ENCODE measurements around the gene SMPDL3B.

DNA sequence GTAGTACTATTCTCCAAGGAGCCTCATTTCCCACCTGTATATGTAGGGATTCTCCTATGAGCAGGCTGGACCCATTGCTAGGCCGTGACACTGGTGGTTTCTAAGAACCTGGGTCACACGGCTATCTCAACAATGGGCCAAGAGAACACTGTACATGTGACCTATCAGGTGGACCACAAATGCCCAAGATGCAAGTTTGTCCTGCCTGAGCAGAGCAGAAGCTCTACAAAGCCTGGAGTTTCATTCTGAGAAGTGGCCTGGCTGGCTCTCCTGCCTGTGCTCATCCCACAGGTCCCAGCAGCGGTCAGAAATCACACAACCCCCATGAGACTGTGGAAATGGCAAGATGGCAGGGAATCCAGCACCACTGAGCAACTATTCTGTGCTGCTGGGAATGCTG, 45.3 kb upstream of the SMPDL3B start:
- TF ChIP-seq EP300 (IDR thresholded peaks at IDR 0.05), result no peak
- no peak for TF ChIP-seq POLR2A (IDR thresholded peaks at IDR 0.05)

All from stomach (tissue), 4 donors.